Measurements from ENCODE around the gene CNOT9. TPM values are rescaled to one million over a fixed set of nuclear protein-coding genes. Genes with fewer than 3 reads are reported as not detected.
"Not testable (repeated sequence)": the region's sequence is repeated elsewhere in the genome, so short reads cannot be mapped to it uniquely, and the experiment has no call there.

CNOT9 gene
- 60.5 and 74.4 TPM in 2 replicates for total RNA-seq

- peak; percentile 92 for ATAC-seq (ENCODE audit: low read depth)
- no peaks in the 10 kb centered on the region for H3K9me3 Mint-ChIP-seq
- ChIA-PET CTCF (no interaction called here), POLR2A (interaction anchor here (0.6 to 1.2 kb wide), 9 partner anchors 10 to 352 kb away, joined by 3 to 7 read pairs (median 3); partner anchors contain the start of genes ARPC2, BCS1L, CTDSP1 and TTLL4)
- peaks cover 53% of the 10 kb centered on the region for H3K36me3 Mint-ChIP-seq (ENCODE audit: low read depth)
- H3K27ac Mint-ChIP-seq: peak within 1 kb of the TSS; percentile 99
- peaks cover 45% of the 10 kb centered on the region for H3K4me1 Mint-ChIP-seq
- peak within 1 kb of the TSS; percentile 97 for H3K4me3 Mint-ChIP-seq
- peak; percentile 100 for DNase-seq
- intact Hi-C loops (cut with micrococcal nuclease): loop anchor here (1.0 to 10.0 kb wide), 16 partner anchors 91 to 930 kb away; partner anchors contain the start of genes AAMP, ARPC2, BCS1L and CNPPD1
- TF ChIP-seq CTCF (IDR thresholded peaks at IDR 0.05): no peak
- H3K27me3 Mint-ChIP-seq: no peaks in the 10 kb centered on the region
These were observed at the start of gene CNOT9, which contains the start of gene USP37 for GRCh38 chr2:218568190-218569037. CNOT9 (plus strand) TSS chr2:218568839; CDS start chr2:218568955, 116 bp downstream. USP37 (minus strand) TSS chr2:218568351; CDS start chr2:218558653, 9,698 bp downstream.

GRCh38 chr2:218518876-218519275 is 49.8 kb upstream of the CNOT9 start:
- no peak for ATAC-seq (ENCODE audit: low read depth)
- TF ChIP-seq CTCF (IDR thresholded peaks at IDR 0.05): no peak
- intact Hi-C loops (cut with micrococcal nuclease): no loop called here
- no peak for DNase-seq
- no peak overlapping the region for H3K27ac Mint-ChIP-seq
- H3K27me3 Mint-ChIP-seq: no peaks in the 10 kb centered on the region
- peaks cover 4% of the 10 kb centered on the region for H3K4me1 Mint-ChIP-seq
- ChIA-PET CTCF (no interaction called here), POLR2A (no interaction called here)
- H3K4me3 Mint-ChIP-seq: no peak overlapping the region
- H3K36me3 Mint-ChIP-seq (ENCODE audit: low read depth): peaks cover 50% of the 10 kb centered on the region
- H3K9me3 Mint-ChIP-seq: no peaks in the 10 kb centered on the region

GRCh38 chr2:218523651-218524050 is 45.0 kb upstream of the CNOT9 start:
- intact Hi-C loops (cut with micrococcal nuclease): no loop called here
- CTCF ChIA-PET: no interaction called here
- no peak overlapping the region for H3K4me3 Mint-ChIP-seq
- TF ChIP-seq CTCF (IDR thresholded peaks at IDR 0.05): no peak
- H3K27me3 Mint-ChIP-seq: no peaks in the 10 kb centered on the region
- ATAC-seq (ENCODE audit: low read depth): no peak
- peaks cover 66% of the 10 kb centered on the region for H3K36me3 Mint-ChIP-seq (ENCODE audit: low read depth)
- H3K9me3 Mint-ChIP-seq: peaks cover 7% of the 10 kb centered on the region
- no peaks in the 10 kb centered on the region for H3K4me1 Mint-ChIP-seq
- DNase-seq: no peak
- POLR2A ChIA-PET: no interaction called here
- no peak overlapping the region for H3K27ac Mint-ChIP-seq

- H3K9me3 Mint-ChIP-seq; H3K4me3 Mint-ChIP-seq; ATAC-seq (ENCODE audit: low read depth); DNase-seq; H3K27ac Mint-ChIP-seq; H3K27me3 Mint-ChIP-seq; CTCF ChIA-PET; intact Hi-C loops (cut with micrococcal nuclease); H3K4me1 Mint-ChIP-seq: not testable (repeated sequence)
- peaks cover 85% of the 10 kb centered on the region for H3K36me3 Mint-ChIP-seq (ENCODE audit: low read depth)
- POLR2A ChIA-PET: interaction anchor here (0.7 kb wide), 1 partner anchor 128 kb away, joined by 13 read pairs; no protein-coding TSS in a partner anchor
These were observed 40.2 kb upstream of the CNOT9 start for GRCh38 chr2:218528409-218528808.

- CTCF ChIA-PET: interaction anchor here (1.5 kb wide), 1 partner anchor 13 kb away, joined by 4 read pairs; no protein-coding TSS in a partner anchor
- intact Hi-C loops (cut with micrococcal nuclease): no loop called here
- Mint-ChIP-seq H3K4me3 (no peak overlapping the region), H3K27ac (no peak overlapping the region), H3K4me1 (no peaks in the 10 kb centered on the region), H3K27me3 (no peaks in the 10 kb centered on the region), H3K9me3 (peaks cover 7% of the 10 kb centered on the region), H3K36me3 (ENCODE audit: low read depth) (peaks cover 80% of the 10 kb centered on the region)
- ATAC-seq (ENCODE audit: low read depth) (no peak), DNase-seq (no peak)
- no peak for TF ChIP-seq CTCF (IDR thresholded peaks at IDR 0.05)
- POLR2A ChIA-PET: no interaction called here
These were observed 38.6 kb upstream of the CNOT9 start for GRCh38 chr2:218529990-218530389.

Measured in activated B cell treated with CpG ODN at 0.5 μM for 24 hours (primary cell).